GM19438 (cell line): ENCODE measurements around the gene BMP10.
"Not testable (repeated sequence)": the region's sequence is repeated elsewhere in the genome, so short reads cannot be mapped to it uniquely, and the experiment has no call there.

Experiments
- ATAC-seq: cut with Tn5 transposase; IDR thresholded peaks from one replicate; pipeline ENCODE4 v1.9.1; 2021; ENCODE audit warnings: low read depth; ENCODE audit not compliant: unreplicated experiment

The BMP10 gene

DNA sequence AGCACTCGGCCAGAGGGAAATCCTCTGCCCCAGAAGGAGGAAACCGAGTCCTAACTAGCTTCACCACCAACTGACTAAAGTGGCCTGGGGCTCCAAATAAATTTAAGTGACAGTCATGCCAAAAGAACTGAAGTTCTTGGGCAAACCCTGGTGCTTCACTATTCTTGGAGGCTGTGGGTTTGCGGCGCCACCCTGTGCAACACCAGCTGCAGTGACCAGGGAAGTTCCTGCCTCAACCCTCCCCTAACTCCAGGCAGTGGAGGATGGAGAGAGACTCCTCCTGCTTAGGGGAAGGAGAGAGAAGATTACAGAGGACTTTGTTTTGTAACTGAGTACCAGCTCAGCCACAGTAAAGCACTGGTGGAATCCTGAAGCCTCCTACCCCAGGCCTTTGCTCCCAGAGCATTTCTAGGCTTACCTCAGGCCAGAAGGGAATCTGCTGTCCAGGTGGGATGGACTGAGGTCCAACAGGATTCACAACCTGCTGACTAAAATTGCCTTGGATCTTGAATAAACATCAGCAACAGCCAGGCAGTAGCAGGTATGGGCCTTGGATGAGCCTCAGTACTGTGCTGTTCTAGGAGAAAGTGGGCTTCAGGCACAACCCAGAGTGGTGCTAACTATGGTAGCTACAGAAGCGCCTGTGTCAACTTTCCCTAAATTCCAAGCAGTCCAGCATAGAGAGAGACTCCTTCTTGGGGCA lies 29.4 kb upstream of the BMP10 start:
- ATAC-seq: no peak

DNA sequence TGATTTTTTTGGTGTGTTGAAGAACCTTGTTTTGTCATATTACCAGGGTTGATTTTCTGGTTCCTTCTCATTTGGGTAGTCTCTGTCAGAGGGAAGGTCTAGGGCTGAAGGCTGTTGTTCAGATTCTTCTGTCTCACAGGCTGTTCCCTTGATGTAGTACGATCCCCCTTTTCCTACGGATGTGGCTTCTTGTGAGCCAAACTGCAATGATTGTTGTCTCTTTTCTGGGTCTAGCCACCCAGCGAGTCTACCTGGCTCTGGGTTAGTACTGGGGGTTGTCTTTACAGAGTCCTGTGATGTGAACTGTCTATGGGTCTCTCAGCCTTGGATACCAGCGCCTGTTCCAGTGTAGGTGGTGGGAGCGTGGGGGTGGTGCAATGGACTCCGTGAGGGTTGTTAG lies 24.8 kb upstream of the BMP10 start:
- ATAC-seq: not testable (repeated sequence)

DNA sequence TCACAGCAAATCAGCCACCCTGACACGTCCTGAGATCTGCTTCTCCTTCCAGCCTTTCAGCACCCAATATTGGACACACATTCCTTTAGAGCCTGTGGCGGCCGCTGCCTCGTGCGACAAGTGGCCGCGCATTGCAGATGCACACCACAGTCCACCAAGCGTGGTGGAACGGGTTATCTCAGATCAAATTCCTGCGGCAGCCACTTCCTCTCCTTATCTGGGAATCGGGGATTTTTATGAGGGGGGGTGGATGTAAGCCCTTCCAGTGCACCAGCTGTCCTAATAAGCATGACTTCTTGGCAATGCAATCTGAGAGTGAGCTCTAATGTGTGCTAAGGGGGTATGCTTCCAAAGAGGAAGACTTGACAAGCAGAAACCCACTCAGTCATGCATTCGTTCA lies 18.3 kb upstream of the BMP10 start:
- ATAC-seq: no peak

DNA sequence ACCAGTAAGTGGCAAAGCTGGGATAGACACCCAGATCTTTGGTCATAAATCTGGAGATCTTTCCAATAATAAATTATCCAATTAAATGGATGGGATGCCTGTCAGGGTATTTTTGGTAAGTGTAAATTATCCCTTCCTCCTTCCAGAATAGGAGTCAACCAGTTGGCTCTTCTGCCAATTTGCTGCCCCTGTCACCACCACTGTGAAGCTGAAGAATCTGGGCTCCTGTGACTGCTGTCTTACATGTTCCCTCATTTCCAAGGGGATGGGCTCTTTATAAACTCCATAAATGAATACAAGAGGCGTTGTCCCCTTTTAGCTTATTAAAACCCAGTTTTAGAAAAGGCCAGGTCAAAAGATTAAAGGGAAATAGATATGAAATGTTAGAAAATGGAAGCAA lies 17.8 kb upstream of the BMP10 start:
- ATAC-seq: no peak

DNA sequence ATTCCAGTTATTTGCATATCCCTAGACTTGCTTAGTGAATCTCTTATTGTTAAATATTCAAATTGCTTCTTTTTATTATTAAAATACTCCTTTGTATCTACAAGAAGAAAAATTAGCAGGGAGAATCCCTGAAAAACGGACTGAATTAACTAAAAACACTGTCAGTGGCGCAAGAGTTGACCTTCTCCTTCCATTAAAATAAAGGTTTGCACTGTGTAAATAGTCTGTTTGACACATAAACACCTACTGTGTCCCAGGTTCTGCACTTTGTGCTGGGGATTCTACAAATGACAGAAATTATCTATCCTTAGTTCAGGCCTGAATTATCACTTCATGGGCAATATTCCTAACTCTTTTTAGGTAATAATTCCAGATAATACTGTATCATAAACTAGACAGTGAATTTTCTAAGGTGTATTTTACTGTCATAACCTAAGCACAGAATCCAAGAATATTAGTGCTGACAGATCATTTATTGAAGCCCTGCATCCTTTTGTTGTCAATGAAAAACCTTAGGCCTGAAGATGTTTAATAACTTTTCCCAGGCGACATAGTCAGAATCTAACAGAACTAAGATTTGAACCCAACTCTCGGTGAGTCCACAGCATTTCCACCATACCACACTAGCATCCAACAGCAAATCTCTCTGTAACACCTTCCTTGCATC lies 17.0 kb upstream of the BMP10 start:
- no peak for ATAC-seq

DNA sequence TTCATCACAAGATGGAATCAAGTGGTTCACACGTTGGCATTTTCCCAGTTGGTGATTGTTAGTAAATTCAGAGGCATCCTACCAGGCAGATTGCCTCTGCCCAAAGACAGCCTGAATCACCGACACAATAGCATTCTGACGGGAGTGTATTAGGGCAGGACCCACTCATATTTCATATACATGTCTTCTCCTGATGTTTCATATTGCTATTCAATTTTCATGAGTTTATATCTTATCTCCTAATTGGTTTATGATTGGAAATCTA lies 14.5 kb upstream of the BMP10 start:
- ATAC-seq: no peak

DNA sequence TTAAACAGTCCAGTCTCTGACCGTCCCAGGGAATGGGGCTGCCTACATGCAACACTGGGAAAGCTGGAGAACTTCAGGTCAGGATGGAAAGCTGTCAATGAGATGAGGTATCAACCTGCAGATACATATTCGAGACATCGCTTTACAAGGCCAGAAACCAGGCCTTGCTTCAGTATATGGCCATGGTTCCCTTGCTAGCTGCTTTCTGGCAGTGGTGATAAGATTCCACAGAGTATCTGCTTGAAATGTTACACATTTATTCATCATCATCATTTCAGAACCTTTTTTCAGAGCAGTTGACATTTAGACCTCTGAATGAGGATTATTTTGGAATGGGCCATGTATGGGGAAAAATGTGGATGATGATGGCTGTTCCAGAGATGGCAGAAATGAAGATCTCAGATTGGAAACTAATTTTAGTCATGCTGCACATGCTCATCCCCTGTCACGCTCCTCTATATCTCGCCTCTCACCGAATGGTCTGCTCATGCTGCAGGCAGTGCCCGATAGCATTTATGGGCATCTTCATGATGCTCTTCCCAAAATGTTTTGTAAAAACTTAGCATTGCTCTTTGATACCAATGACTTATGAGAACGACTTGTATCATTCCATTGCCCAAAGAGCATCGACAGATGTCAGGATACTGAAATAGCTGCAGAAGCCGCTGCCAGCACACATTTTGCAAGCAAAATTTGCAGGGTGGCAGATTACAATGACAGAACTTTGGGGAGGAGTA lies 14.0 kb upstream of the BMP10 start:
- no peak for ATAC-seq

DNA sequence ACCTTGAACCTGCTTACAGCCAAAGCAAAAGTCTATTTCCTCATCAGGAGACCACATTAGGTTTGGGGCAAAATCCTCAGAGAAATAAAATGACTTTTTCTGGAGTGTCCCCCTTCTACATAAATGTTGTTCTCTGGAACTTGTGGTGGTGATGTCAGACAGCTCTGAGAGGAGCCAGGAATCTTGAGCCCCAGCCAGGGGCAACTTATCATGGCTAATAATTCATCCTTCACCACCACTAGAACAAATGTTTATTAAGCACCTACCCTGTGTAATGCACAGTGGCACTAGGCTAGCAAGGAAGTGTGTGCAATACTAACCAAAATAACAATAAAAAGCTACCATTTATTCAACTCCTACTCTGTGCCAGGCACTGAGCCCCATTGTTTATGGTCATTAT lies 9.0 kb upstream of the BMP10 start:
- ATAC-seq: no peak

DNA sequence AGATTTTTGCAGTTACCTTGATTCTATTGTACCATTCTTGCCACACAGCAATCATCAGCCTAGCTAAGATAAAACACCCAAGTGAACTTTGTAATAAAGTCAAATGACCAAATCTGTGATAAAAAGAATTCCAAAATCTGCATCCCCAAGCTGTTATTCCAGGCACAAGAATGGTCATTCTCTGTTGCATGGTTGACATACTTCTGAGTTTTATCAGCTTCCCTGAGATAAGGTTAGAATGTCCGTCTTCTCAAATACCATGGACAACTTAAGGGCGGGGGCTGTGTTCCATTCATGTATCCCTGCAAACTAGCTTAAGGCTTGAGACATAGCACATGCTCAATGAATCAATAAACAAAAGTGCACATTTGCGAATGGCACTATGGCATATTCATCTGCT lies 8.1 kb upstream of the BMP10 start:
- no peak for ATAC-seq

DNA sequence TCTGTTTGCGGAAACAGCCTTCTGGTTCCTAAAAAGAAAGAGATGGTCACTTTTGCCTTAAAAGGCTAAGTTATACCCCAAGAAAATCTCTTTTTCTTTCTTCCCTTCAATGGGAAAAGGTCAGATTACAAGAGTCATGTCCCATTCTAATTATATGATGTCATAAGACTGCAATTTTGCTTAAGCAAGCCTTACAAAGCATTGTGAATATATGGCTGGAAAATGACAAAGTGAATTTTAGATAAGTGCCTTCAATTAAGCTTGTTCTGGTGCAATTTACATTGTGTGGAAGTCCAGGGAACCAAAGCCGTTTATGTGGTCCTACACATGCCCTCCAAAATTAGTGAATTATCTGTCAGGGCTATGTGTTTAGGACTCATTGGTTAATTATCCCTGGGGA lies 7.6 kb upstream of the BMP10 start:
- no peak for ATAC-seq

DNA sequence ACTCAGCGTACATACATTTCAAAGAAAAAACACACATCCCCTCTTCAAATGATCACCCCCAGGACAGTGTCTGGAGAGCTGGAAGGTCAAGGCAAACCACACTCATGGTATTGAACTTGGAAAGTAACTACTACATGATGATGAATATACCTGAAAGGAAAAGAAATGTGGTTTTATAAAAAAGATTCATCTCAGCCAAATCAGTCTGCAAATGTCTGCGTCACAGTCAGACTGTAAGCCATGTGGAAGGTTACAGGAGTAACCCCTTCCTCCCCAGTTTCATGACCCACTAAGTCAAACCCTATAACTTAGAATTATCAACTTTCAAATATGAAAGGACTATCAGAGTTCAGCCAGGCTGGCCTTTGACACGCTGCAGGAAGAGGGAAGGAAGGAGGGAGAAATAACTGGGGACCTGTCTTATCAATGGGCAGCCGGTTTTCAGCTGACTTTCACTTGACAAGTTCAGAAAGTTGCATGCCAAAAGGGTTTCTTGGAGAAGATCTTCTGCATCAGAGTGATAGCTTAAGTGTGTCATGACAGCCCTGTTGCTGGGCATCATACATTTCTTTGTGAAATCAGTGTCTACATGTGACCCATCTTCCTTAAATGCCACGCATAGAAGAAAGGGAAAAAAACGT lies 7.0 kb upstream of the BMP10 start:
- no peak for ATAC-seq

DNA sequence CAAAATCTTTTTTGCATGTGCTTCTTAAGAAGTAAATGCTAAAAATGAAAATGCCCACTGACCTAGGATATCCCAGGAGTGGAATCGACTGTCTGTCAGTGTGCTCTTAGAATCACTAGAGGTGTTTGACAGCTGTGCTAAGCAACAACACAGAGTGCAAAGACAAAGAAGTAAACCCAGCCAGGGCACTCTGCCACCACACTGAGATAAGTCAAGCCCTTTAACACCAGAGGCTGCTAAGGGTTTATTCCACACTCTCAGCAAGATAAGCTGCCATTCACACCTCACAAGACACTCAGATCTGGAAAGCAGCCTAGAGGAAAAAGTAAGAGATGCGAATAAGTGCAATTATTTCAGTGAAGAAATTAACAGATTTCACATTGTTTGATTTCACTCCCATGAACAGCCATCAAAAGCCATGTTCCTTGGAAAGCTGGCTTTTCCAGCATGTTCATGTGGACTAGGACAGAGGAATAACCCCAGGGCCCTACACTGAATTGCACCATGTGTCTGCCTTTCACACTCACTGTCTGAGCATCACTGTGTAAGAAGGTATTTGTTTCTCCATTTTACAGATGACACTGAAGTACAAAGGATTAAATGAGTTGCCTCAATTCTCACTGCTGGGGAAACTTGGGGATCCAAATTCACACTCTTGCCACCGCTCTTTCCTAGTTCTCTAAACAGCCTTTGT lies 6.0 kb upstream of the BMP10 start:
- no peak for ATAC-seq

DNA sequence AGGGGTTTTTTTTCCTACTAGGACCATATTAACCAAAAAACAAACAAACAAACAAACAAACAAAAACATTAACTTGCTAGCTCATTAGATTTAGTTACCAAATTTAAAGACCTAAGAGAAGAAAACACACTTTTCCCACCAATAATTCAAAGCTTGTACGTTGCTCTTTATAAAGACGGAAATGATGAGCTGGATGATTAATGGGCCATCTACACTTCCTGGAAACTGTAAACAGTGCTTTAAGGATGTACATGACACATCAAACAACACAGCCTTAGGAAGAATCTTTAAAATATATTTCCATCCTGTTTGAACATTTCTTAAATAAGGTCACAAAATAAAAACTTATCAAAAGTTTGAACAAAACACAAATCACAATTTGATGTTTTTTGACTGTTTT lies 982 bp downstream of the BMP10 start:
- ATAC-seq: no peak

DNA sequence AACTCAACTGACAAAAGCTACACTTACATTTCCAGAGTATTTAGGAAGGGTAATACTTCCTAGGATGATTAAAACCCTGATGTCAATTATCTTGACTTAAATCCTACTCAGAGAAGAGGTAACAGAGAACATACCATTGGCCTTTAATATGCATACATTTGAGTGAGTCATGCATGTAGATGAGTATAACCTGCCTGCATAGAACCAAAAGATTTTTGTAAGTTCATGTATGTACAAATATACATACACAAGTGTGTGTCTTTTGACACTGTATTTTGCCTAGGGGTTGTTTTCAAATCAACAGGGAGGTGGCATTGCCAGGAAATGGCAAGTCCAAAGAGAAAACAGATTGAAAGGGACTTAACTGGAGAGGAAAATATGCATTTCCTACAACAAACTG lies 6.1 kb downstream of the BMP10 start:
- no peak for ATAC-seq

DNA sequence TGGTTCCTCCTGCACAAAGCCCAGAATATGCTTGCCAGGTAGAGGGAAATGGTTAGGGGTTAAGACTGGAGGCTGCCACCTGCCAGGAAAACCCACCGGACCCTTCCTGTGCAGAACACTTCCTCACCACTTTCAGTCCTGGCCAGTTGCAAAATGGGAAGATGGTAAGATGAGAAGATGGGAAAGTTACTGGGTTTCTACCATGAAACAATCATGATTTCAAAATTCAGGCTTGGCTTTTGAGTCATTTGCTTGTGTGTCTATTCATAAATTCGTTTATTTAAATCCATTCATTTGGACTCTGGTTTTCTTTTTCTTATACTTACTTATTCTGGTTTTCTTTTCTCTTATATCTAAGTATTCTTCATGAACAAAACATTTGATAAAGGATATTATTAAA lies 7.2 kb downstream of the BMP10 start:
- no peak for ATAC-seq

DNA sequence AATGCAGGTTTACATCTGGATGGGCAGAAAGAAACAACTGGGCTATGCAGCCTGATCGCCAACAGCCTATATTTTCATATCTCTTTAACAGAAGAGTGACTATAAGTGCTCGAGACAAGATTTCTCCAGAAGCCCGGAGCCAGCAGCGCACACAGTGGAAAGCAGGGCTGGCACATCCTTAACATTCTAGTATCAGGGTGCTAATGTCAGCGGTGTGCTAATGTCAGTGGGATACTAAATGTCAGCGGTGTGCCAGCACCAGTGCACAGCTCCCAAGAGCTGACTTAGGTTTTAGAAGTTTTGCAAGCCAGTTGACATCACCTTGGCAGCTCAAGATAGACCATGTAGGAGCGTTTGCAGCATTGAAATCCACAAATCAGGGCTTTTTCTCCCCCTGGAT lies 8.3 kb downstream of the BMP10 start:
- ATAC-seq: no peak

DNA sequence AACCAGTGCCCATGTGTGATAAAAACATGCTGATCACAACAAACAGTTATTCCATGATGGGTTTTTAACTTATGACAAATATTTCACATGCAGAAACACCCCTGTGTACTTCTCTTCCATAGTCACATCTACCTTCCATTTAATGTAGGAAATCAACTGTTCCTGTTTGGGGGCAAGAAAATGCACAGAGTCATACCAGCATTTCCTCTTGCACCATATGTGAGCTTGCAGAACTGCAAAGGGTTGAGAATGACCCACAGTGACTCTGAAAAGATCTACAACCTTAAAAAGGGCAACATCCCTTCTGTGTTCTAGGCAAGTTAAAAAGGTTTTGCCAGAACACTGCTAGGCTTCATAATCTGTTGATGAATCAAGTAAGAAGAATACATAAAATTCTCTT lies 9.9 kb downstream of the BMP10 start:
- ATAC-seq: no peak

DNA sequence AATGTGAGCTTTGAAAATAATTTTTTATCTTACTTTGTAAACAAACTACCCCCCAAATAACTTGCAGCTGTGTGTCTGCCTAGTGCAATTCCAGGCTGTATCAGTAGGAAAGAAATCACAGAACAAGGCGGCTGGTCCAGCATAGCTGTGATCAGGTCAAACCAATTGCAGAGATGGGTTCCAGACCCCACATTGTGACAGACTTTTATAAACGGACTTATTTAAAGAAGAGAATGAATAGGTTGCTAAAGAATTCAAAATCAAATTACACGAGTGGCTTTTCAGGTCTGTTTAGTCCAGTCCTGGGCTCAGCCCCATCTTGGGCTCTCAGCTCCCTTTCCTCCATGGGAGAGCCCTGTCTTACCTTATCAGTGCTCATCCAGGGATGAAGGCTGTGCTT lies 11.1 kb downstream of the BMP10 start:
- ATAC-seq: no peak

DNA sequence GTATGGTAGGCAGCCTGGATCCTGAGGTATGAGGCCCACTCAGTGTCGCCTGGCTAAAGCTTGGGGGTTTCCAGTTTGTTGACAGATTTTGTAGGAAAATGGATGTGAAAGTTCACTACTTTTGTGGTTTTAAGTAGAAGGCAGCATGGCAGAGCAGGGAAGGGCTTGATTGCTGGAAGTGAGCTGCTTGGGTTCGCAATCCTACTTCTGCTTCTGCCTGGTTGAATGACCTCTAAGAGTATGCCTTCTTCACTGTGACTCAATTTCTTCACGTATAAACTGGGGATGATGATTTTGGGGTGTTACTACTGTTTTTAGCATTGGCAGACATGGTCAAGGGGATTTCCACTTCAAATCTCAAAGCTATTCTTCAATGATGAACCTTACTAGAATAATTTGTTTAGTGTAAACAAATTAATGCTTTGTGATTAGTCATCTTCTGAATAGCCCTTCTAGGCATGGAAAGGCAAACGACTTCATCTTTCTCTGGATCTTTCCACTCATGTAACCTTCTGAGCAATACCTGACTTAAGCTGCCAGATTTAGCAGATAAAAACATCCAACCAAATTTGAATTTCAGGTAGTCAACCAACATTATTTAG lies 13.2 kb downstream of the BMP10 start:
- ATAC-seq: no peak

DNA sequence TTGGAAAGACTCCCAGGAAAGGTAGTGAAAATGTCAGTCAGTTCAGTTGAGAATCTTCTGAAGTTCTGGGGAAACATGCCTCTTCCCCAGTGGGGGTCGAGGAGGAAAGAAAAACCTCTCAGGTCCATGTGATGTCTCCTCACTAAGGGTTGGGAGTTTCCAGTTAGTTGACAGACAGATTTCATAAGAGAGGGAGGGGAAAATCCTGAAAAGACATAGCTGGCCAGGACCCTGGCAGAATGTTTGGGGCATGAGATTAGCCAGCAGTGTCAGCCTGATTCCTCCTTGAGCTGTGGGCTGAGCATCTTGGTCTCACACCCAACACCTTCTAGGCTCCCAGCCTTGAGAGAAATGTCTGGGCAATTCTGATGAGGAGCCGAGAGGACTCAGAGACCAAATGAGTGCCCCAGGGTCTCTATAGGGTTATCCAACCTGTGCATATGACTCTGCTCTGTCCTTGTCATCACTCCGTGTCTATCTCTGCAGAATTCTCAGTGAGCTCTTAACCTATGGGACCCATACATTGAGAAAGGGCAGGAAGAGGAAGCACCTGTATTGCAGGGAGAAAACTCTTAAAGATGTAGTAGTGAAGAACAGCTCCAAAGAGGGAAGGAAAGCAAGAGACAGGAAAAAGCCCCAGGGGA lies 13.9 kb downstream of the BMP10 start:
- no peak for ATAC-seq
